Uterus (tissue), 2 donors: Measurements from ENCODE around the gene ZNF273.
"Not testable (repeated sequence)": the region's sequence is repeated elsewhere in the genome, so short reads cannot be mapped to it uniquely, and the experiment has no call there.

ENCODE experiments used
- POLR2A ChIP-seq, 2 donors: fragments of 450-650 bp; IDR thresholded peaks; one replicate each; pipeline ENCODE4 v1.6.1; 2016; ENCODE audit warnings: antibody characterized with exemption in 2 of 2, mild to moderate bottlenecking in 1 of 2, moderate library complexity in 1 of 2
- TF ChIP-seq, protein P1 (sequence below), 4 experiments: fragments of 200-600 bp in 2 of 4; fragments of 450-650 bp in 2 of 4; sonication (generic) in 2 of 4; IDR thresholded peaks; one replicate each; pipeline ENCODE4 v1.5.1; 2016 to 2019; ENCODE audit warnings: antibody characterized with exemption in 4 of 4, mild to moderate bottlenecking in 2 of 4, moderate library complexity in 1 of 4

DNA sequence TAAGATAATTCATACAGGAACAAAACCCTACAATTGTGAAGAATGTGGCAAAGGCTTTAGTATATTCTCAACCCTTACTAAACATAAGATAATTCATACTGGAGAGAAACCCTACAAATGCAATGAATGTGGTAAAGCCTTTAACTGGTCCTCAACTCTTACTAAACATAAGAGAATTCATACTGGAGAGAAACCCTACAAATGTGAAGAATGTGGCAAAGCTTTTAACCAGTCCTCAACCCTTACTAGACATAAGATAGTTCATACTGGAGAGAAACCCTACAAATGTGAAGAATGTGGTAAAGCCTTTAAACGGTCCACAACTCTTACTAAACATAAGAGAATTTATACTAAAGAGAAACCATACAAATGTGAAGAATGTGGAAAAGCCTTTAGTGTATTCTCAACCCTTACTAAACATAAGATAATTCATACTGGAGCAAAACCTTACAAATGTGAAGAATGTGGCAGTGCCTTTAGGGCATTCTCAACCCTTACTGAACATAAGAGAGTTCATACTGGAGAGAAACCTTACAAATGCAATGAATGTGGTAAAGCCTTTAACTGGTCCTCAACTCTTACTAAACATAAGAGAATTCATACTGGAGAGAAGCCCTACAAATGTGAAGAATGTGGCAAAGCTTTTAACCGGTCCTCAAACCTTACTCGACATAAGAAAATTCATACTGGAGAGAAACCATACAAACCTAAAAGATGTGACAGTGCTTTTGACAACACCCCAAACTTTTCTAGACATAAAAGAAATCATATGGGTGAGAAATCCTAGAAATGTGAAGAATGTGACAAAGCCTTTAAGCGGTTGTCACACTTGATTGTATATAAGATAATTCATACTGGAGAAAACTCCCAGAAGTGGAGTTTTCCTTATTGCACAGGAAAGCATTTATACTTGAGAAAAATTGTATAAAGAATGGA lies 25.4 kb downstream of the ZNF273 start:
- TF ChIP-seq, protein P1, sequence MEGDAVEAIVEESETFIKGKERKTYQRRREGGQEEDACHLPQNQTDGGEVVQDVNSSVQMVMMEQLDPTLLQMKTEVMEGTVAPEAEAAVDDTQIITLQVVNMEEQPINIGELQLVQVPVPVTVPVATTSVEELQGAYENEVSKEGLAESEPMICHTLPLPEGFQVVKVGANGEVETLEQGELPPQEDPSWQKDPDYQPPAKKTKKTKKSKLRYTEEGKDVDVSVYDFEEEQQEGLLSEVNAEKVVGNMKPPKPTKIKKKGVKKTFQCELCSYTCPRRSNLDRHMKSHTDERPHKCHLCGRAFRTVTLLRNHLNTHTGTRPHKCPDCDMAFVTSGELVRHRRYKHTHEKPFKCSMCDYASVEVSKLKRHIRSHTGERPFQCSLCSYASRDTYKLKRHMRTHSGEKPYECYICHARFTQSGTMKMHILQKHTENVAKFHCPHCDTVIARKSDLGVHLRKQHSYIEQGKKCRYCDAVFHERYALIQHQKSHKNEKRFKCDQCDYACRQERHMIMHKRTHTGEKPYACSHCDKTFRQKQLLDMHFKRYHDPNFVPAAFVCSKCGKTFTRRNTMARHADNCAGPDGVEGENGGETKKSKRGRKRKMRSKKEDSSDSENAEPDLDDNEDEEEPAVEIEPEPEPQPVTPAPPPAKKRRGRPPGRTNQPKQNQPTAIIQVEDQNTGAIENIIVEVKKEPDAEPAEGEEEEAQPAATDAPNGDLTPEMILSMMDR (IDR thresholded peaks at IDR 0.05): not testable (repeated sequence)
- not testable (repeated sequence) for TF ChIP-seq POLR2A (IDR thresholded peaks at IDR 0.05)
